Measurements from ENCODE around the gene UGT1A9. TPM values are rescaled to one million over a fixed set of nuclear protein-coding genes. Genes with fewer than 3 reads are reported as not detected.
"Not testable (repeated sequence)": the region's sequence is repeated elsewhere in the genome, so short reads cannot be mapped to it uniquely, and the experiment has no call there.

The UGT1A9 gene
- total RNA-seq, 1 donor from 2014 or later, result not detected

GRCh38 chr2:233681521-233682099, 9.9 kb downstream of the UGT1A9 start, which contains the start of gene UGT1A7:
UGT1A7 (plus strand) TSS chr2:233681901; CDS start chr2:233681938, 37 bp downstream.
- DNase-seq, result no peak

GRCh38 chr2:233684640-233685039, 12.9 kb downstream of the UGT1A9 start:
- DNase-seq, result no peak

GRCh38 chr2:233686928-233687327, 15.2 kb downstream of the UGT1A9 start:
- no peak for DNase-seq

- DNase-seq, result no peak
Measured at GRCh38 chr2:233688341-233688740, 16.6 kb downstream of the UGT1A9 start.

- no peak for DNase-seq
Measured at GRCh38 chr2:233689031-233689430, 17.3 kb downstream of the UGT1A9 start.

GRCh38 chr2:233689501-233689900, 17.8 kb downstream of the UGT1A9 start:
- no peak for DNase-seq

GRCh38 chr2:233690444-233690843, 18.7 kb downstream of the UGT1A9 start:
- DNase-seq, result no peak

GRCh38 chr2:233691443-233692433, 20.0 kb downstream of the UGT1A9 start:
- DNase-seq, result no peak

GRCh38 chr2:233692648-233693047, 20.9 kb downstream of the UGT1A9 start, which contains the start of gene UGT1A6:
UGT1A6 (plus strand) TSS chr2:233692890; CDS start chr2:233693005, 115 bp downstream.
- no peak for DNase-seq

- DNase-seq, result no peak
Measured at GRCh38 chr2:233693963-233694362, 22.3 kb downstream of the UGT1A9 start.

GRCh38 chr2:233698740-233699139, 27.0 kb downstream of the UGT1A9 start:
- no peak for DNase-seq

- no peak for DNase-seq
Measured at GRCh38 chr2:233699424-233700027, 27.8 kb downstream of the UGT1A9 start.

GRCh38 chr2:233700028-233700635, 28.4 kb downstream of the UGT1A9 start:
- DNase-seq, result no peak

- DNase-seq, result not testable (repeated sequence)
Measured at GRCh38 chr2:233700842-233701241, 29.1 kb downstream of the UGT1A9 start.

- DNase-seq, result no peak
Measured at GRCh38 chr2:233702238-233702637, 30.5 kb downstream of the UGT1A9 start.

- DNase-seq, result no peak
Measured at GRCh38 chr2:233705911-233706506, 34.3 kb downstream of the UGT1A9 start.

GRCh38 chr2:233706720-233707119, 35.0 kb downstream of the UGT1A9 start:
- no peak for DNase-seq

- DNase-seq, result no peak
Measured at GRCh38 chr2:233707940-233708644, 36.4 kb downstream of the UGT1A9 start.

- no peak for DNase-seq
Measured at GRCh38 chr2:233708942-233709341, 37.2 kb downstream of the UGT1A9 start.

- peak; percentile 18 for DNase-seq
Measured at GRCh38 chr2:233711312-233712008, 39.8 kb downstream of the UGT1A9 start.
